Liver (tissue), 9 donors: ENCODE measurements around the gene MAPK1. TPM values are rescaled to one million over a fixed set of nuclear protein-coding genes. Genes with fewer than 3 reads are reported as not detected.

ENCODE experiments used
- DNase-seq: peaks from one replicate; pipeline ENCODE4 v3.0.0-alpha.2; 2017; ENCODE audit warnings: low spot score
- H3K27ac ChIP-seq, 2 donors: one replicate each; pipeline ENCODE4 v1.7.0; 2013; ENCODE audit warnings: inconsistent platforms in 2 of 2, low read length in 2 of 2, control low read depth in 1 of 2, low read depth in 1 of 2, mild to moderate bottlenecking in 1 of 2
- H3K27me3 ChIP-seq, 4 donors: one replicate each; pipeline versions ENCODE4 v1.6.1 to v1.7.0; 2013; ENCODE audit warnings: low read length in 3 of 4, inconsistent platforms in 1 of 4, mild to moderate bottlenecking in 1 of 4, moderate library complexity in 1 of 4; ENCODE audit not compliant: control insufficient read depth in 4 of 4, insufficient read depth in 4 of 4
- H3K36me3 ChIP-seq, 4 donors: one replicate each; pipeline versions ENCODE4 v1.6.1 to v1.7.0; 2013; ENCODE audit warnings: low read length in 3 of 4, mild to moderate bottlenecking in 3 of 4, low read depth in 1 of 4, moderate library complexity in 1 of 4; ENCODE audit not compliant: control insufficient read depth in 4 of 4, insufficient read depth in 3 of 4
- H3K4me1 ChIP-seq, 4 donors: one replicate each; pipeline versions ENCODE4 v1.6.1 to v1.7.0; 2013; ENCODE audit warnings: low read length in 3 of 4, mild to moderate bottlenecking in 3 of 4, moderate library complexity in 1 of 4; ENCODE audit not compliant: control insufficient read depth in 4 of 4, insufficient read depth in 4 of 4
- H3K4me3 ChIP-seq, 3 donors: one replicate each; pipeline versions ENCODE4 v1.6.1 to v1.7.0; 2013; ENCODE audit warnings: low read length in 3 of 3, control low read depth in 1 of 3, low read depth in 1 of 3, mild to moderate bottlenecking in 1 of 3
- H3K9ac ChIP-seq, 2 donors: one replicate each; pipeline ENCODE4 v1.7.0; 2013; ENCODE audit warnings: low read length in 2 of 2, mild to moderate bottlenecking in 2 of 2, moderate library complexity in 2 of 2, control low read depth in 1 of 2, low read depth in 1 of 2
- H3K9me3 ChIP-seq, 4 donors: one replicate each; pipeline versions ENCODE4 v1.6.1 to v1.7.0; 2013; ENCODE audit warnings: low read length in 3 of 4; ENCODE audit not compliant: control insufficient read depth in 4 of 4
- ATF3 ChIP-seq: IDR thresholded peaks from 2 replicates; pipeline ENCODE4 v1.6.1; 2016; ENCODE audit warnings: antibody characterized with exemption
- EGR1 ChIP-seq, 2 donors: IDR thresholded peaks; 2 replicates each; pipeline ENCODE4 v1.6.1; 2016 to 2018; ENCODE audit warnings: antibody characterized with exemption in 2 of 2, low read depth in 2 of 2
- FOXA1 ChIP-seq: IDR thresholded peaks from 2 replicates; pipeline ENCODE4 v1.6.1; 2016; ENCODE audit warnings: antibody characterized with exemption
- FOXA2 ChIP-seq: IDR thresholded peaks from 2 replicates; pipeline ENCODE4 v1.6.1; 2016; ENCODE audit warnings: antibody characterized with exemption
- GABPA ChIP-seq, 2 donors: IDR thresholded peaks in 1 of 2; conservative IDR thresholded peaks in 1 of 2; 2 replicates each; pipeline ENCODE4 v1.6.1; 2016; ENCODE audit warnings: antibody characterized with exemption in 2 of 2, mild to moderate bottlenecking in 1 of 2, moderate library complexity in 1 of 2
- HNF4A ChIP-seq, 2 donors: conservative IDR thresholded peaks; 2 replicates each; pipeline ENCODE4 v1.6.1; 2016; ENCODE audit warnings: antibody characterized with exemption in 2 of 2, mild to moderate bottlenecking in 2 of 2
- HNF4G ChIP-seq: IDR thresholded peaks from 2 replicates; pipeline ENCODE4 v1.6.1; 2016; ENCODE audit warnings: antibody characterized with exemption
- JUND ChIP-seq, 2 donors: IDR thresholded peaks; 2 replicates each; pipeline ENCODE4 v1.6.1; 2016; ENCODE audit warnings: antibody characterized with exemption in 2 of 2
- NR2F2 ChIP-seq: IDR thresholded peaks from 2 replicates; pipeline ENCODE4 v1.6.1; 2016; ENCODE audit warnings: antibody characterized with exemption
- RAD21 ChIP-seq, 2 donors: IDR thresholded peaks; 2 replicates each; pipeline ENCODE4 v1.6.1; 2016; ENCODE audit warnings: antibody characterized with exemption in 2 of 2, mild to moderate bottlenecking in 2 of 2
- RXRA ChIP-seq, 2 donors: IDR thresholded peaks; 2 replicates each; pipeline ENCODE4 v1.6.1; 2017 to 2018; ENCODE audit warnings: antibody characterized with exemption in 2 of 2, mild to moderate bottlenecking in 1 of 2
- TAF1 ChIP-seq: conservative IDR thresholded peaks from 2 replicates; pipeline ENCODE4 v1.6.1; 2016; ENCODE audit warnings: antibody characterized with exemption, mild to moderate bottlenecking
- ZBTB33 ChIP-seq: IDR thresholded peaks from 2 replicates; pipeline ENCODE4 v1.6.1; 2016; ENCODE audit warnings: antibody characterized with exemption
- WGBS: extraction: QIAGEN DNeasy Blood & Tissue Kit; methylation state at CpG from one replicate; pipeline ENCODE4 v1.1.7; 2013; 5-methylcytosine and 5-hydroxymethylcytosine counted together
- polyA plus RNA-seq, 2 donors: library from polyadenylated mRNA; stranded (reverse) in 1 of 2; unstranded in 1 of 2; fragments of 200-250 nt in 1 of 2; fragments of >200 nt in 1 of 2; fragmentation: Nextera tagmentation in 1 of 2; extraction: Ambion mirVana in 1 of 2; gene quantifications; one replicate each; pipeline versions ENCODE4 v1.2.1 to v1.2.3, GENCODE V29; 2013 to 2015
- total RNA-seq, 2 donors: library from RNA; depleted of rRNA; stranded (reverse); fragments of >200 nt; gene quantifications; one replicate each; pipeline ENCODE4 v1.2.3, GENCODE V29; 2014
- TF ChIP-seq, protein P1 (sequence below): fragments of 150-350 bp; IDR thresholded peaks from 2 replicates; pipeline ENCODE4 v1.5.1; 2017; ENCODE audit warnings: improper control_type of control experiment, low read depth, low read length; ENCODE audit not compliant: missing input control
- TF ChIP-seq, protein P2 (sequence below): IDR thresholded peaks from 2 replicates; pipeline ENCODE4 v1.6.1; 2016; ENCODE audit warnings: antibody characterized with exemption
- TF ChIP-seq, protein P3 (sequence below): IDR thresholded peaks from 2 replicates; pipeline ENCODE4 v1.6.1; 2016; ENCODE audit warnings: antibody characterized with exemption, mild to moderate bottlenecking
- donor health status: healthy.
- donor health status: healthy.
- donor health status: healthy.
- donor health status: healthy.
- donor health status: healthy.

Gene MAPK1
- total and polyA plus RNA-seq, 4 donors = 8.3 to 31.8 (median 22.8) TPM

GRCh38 chr22:21709688-21710087 is 157.8 kb downstream of the MAPK1 start (continued):
- TF ChIP-seq, protein P1, sequence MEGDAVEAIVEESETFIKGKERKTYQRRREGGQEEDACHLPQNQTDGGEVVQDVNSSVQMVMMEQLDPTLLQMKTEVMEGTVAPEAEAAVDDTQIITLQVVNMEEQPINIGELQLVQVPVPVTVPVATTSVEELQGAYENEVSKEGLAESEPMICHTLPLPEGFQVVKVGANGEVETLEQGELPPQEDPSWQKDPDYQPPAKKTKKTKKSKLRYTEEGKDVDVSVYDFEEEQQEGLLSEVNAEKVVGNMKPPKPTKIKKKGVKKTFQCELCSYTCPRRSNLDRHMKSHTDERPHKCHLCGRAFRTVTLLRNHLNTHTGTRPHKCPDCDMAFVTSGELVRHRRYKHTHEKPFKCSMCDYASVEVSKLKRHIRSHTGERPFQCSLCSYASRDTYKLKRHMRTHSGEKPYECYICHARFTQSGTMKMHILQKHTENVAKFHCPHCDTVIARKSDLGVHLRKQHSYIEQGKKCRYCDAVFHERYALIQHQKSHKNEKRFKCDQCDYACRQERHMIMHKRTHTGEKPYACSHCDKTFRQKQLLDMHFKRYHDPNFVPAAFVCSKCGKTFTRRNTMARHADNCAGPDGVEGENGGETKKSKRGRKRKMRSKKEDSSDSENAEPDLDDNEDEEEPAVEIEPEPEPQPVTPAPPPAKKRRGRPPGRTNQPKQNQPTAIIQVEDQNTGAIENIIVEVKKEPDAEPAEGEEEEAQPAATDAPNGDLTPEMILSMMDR = no peak
- TF ChIP-seq TAF1 (no peak), RAD21 (IDR thresholded peaks at IDR 0.05) (no peak), GABPA (IDR thresholded peaks at IDR 0.05 in 1 of 2, conservative IDR thresholded peaks at IDR 0.05 in 1 of 2) (no peak), RXRA (IDR thresholded peaks at IDR 0.05) (no peak), NR2F2 (no peak)

- TF ChIP-seq ATF3 (no peak), HNF4A (conservative IDR thresholded peaks at IDR 0.05) (no peak), EGR1 (IDR thresholded peaks at IDR 0.05; ENCODE audit: low read depth in 2 of 2) (no peak), GABPA (IDR thresholded peaks at IDR 0.05 in 1 of 2, conservative IDR thresholded peaks at IDR 0.05 in 1 of 2) (no peak), FOXA2 (no peak), RXRA (IDR thresholded peaks at IDR 0.05) (no peak), HNF4G (no peak), FOXA1 (no peak), RAD21 (IDR thresholded peaks at IDR 0.05) (no peak), ZBTB33 (no peak), JUND (IDR thresholded peaks at IDR 0.05) (no peak), TAF1 (no peak)
- TF ChIP-seq, protein P2, sequence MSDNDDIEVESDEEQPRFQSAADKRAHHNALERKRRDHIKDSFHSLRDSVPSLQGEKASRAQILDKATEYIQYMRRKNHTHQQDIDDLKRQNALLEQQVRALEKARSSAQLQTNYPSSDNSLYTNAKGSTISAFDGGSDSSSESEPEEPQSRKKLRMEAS = no peak
- TF ChIP-seq, protein P3, sequence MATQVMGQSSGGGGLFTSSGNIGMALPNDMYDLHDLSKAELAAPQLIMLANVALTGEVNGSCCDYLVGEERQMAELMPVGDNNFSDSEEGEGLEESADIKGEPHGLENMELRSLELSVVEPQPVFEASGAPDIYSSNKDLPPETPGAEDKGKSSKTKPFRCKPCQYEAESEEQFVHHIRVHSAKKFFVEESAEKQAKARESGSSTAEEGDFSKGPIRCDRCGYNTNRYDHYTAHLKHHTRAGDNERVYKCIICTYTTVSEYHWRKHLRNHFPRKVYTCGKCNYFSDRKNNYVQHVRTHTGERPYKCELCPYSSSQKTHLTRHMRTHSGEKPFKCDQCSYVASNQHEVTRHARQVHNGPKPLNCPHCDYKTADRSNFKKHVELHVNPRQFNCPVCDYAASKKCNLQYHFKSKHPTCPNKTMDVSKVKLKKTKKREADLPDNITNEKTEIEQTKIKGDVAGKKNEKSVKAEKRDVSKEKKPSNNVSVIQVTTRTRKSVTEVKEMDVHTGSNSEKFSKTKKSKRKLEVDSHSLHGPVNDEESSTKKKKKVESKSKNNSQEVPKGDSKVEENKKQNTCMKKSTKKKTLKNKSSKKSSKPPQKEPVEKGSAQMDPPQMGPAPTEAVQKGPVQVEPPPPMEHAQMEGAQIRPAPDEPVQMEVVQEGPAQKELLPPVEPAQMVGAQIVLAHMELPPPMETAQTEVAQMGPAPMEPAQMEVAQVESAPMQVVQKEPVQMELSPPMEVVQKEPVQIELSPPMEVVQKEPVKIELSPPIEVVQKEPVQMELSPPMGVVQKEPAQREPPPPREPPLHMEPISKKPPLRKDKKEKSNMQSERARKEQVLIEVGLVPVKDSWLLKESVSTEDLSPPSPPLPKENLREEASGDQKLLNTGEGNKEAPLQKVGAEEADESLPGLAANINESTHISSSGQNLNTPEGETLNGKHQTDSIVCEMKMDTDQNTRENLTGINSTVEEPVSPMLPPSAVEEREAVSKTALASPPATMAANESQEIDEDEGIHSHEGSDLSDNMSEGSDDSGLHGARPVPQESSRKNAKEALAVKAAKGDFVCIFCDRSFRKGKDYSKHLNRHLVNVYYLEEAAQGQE = no peak
- TF ChIP-seq, protein P1 = no peak
- Histone ChIP-seq H3K9ac (no peak overlapping the region), H3K36me3 (no peaks in the 10 kb centered on the region), H3K4me1 (peaks cover 0 to 6% (median 2%) of the 10 kb centered on the region in 4 donors), H3K4me3 (no peak overlapping the region), H3K27ac (no peak overlapping the region), H3K27me3 (no peaks in the 10 kb centered on the region), H3K9me3 (no peaks in the 10 kb centered on the region)
- no peak for DNase-seq
- WGBS = 94% methylated on average over 6 of the region's 6 CpGs
Measured at GRCh38 chr22:21708960-21709359, 158.5 kb downstream of the MAPK1 start.
